K562 (cell line): ENCODE data around the gene PIP5K1B. TPM values are rescaled to one million over a fixed set of nuclear protein-coding genes. Genes with fewer than 3 reads are reported as not detected.

ENCODE experiments used
- ATAC-seq: fragments of 200-7000 bp; cut with Tn5 transposase; 3 replicates; pipeline ENCODE4 v1.9.1; 2020; ENCODE audit warnings: moderate library complexity
- BruUV-seq: library from RNA; stranded (reverse); fragments of 400-500 nt; replicated peaks from 2 replicates; lab custom pipeline; 2021; lab: Mats Ljungman, UMichigan
- CTCF ChIA-PET: fragments of 300-600 bp; formaldehyde crosslinking; extraction: SDS; loops from one replicate; lab custom pipeline; 2021; ENCODE audit warnings: low intra/inter-chr PET ratio; lab: Yijun Ruan, JAX
- POLR2A ChIA-PET: fragments of 300-600, 350-650 bp; sonication (Branson Sonifier 250); formaldehyde crosslinking; extraction: SDS; loops from one replicate; lab custom pipeline; 2021; ENCODE audit warnings: antibody characterized with exemption, inconsistent platforms; lab: Yijun Ruan, JAX
- DNase-seq, 4 experiments: peaks; one replicate each; pipeline versions ENCODE4 v3.0.0 to v3.0.0-alpha.2; 2011 to 2018; ENCODE audit warnings: low spot score in 3 of 4, mixed read lengths in 3 of 4; ENCODE audit errors: extremely low read depth in 1 of 4
- FAIRE-seq: peaks from 2 replicates; lab custom pipeline; 2011; peaks lifted over from hg19 to GRCh38; lab: Jason Lieb, UNC
- H2AFZ ChIP-seq: 2 replicates; pipeline ENCODE4 v1.6.0; 2011; ENCODE audit warnings: low read depth, low read length, control low read depth, inconsistent platforms
- H3K27ac ChIP-seq: fragments of 200-600 bp; 3 replicates; pipeline ENCODE4 v1.8.0; 2011; ENCODE audit warnings: low read depth, mild to moderate bottlenecking, control low read depth, inconsistent platforms, low read length, moderate library complexity, mixed read lengths; ENCODE audit errors: extremely low read depth
- H3K27me3 ChIP-seq, 2 experiments: fragments of 300-600 bp in 1 of 2; 2 replicates in 1 of 2; 3 replicates in 1 of 2; pipeline versions ENCODE4 v1.6.0 to v1.8.0; 2011; ENCODE audit warnings: inconsistent platforms in 2 of 2, low read length in 2 of 2, mild to moderate bottlenecking in 1 of 2, mixed read lengths in 1 of 2, moderate library complexity in 1 of 2; ENCODE audit not compliant: control insufficient read depth in 2 of 2, insufficient read depth in 2 of 2
- H3K36me3 ChIP-seq: fragments of 300-600 bp; 3 replicates; pipeline ENCODE4 v1.8.0; 2011; ENCODE audit warnings: mild to moderate bottlenecking, low read length, inconsistent platforms; ENCODE audit not compliant: control insufficient read depth, insufficient read depth
- H3K4me1 ChIP-seq, 2 experiments: fragments of 200-600 bp in 1 of 2; replicated peaks in 1 of 2; 2 replicates in 1 of 2; 3 replicates in 1 of 2; pipeline versions ENCODE4 v1.5.1 to v1.8.0; 2011; ENCODE audit warnings: inconsistent platforms in 2 of 2, low read length in 2 of 2, mild to moderate bottlenecking in 1 of 2, mixed read lengths in 1 of 2, moderate library complexity in 1 of 2; ENCODE audit not compliant: control insufficient read depth in 2 of 2, insufficient read depth in 2 of 2
- H3K4me2 ChIP-seq: 2 replicates; pipeline ENCODE4 v1.6.1; 2011; ENCODE audit warnings: low read length, control low read depth, inconsistent platforms, mixed read lengths; ENCODE audit not compliant: insufficient read depth
- H3K4me3 ChIP-seq: fragments of 200-600 bp; sonication (generic), shearing (Covaris generic); 2 replicates; pipeline ENCODE4 v1.5.1; 2016; ENCODE audit warnings: control low read depth, inconsistent platforms
- H3K79me2 ChIP-seq: fragments of 200-600 bp; 3 replicates; pipeline ENCODE4 v1.8.0; 2011; ENCODE audit warnings: low read length, inconsistent platforms; ENCODE audit not compliant: control insufficient read depth, insufficient read depth
- H3K9ac ChIP-seq, 2 experiments: 2 replicates each; pipeline versions ENCODE4 v1.6.0 to v1.6.1; 2011; ENCODE audit warnings: low read depth in 2 of 2, low read length in 2 of 2, control low read depth in 1 of 2, inconsistent platforms in 1 of 2, mild to moderate bottlenecking in 1 of 2, mixed read lengths in 1 of 2; ENCODE audit not compliant: insufficient read depth in 1 of 2
- H3K9me1 ChIP-seq: one replicate; pipeline ENCODE4 v1.6.0; 2011; ENCODE audit warnings: inconsistent platforms, mild to moderate bottlenecking, low read length, moderate library complexity; ENCODE audit not compliant: control insufficient read depth, insufficient read depth
- H3K9me3 ChIP-seq: replicated peaks from 2 replicates; pipeline ENCODE4 v1.5.1; 2011; ENCODE audit warnings: low read depth, low read length, inconsistent platforms; ENCODE audit not compliant: control insufficient read depth, insufficient read depth
- H4K20me1 ChIP-seq: replicated peaks from 2 replicates; pipeline ENCODE4 v1.6.1; 2011; ENCODE audit warnings: low read length, inconsistent platforms, mixed read lengths; ENCODE audit not compliant: control insufficient read depth, insufficient read depth
- CHAMP1 ChIP-seq: fragments of 450-650 bp; IDR thresholded peaks from 2 replicates; pipeline ENCODE4 v1.6.1; 2016; ENCODE audit warnings: mild to moderate bottlenecking
- CHD1 ChIP-seq: fragments of 200-600 bp; sonication (generic); IDR thresholded peaks from one replicate; pipeline ENCODE4 v1.6.1; 2012; ENCODE audit warnings: mild to moderate bottlenecking, moderate library complexity, low read length, inconsistent platforms
- CREBBP ChIP-seq: IDR thresholded peaks from one replicate; pipeline ENCODE4 v1.6.1; 2012; ENCODE audit warnings: low read depth, mild to moderate bottlenecking, control low read depth, inconsistent platforms, low read length
- ELF2 ChIP-seq: fragments of 250-450 bp; sonication (Bioruptor Pico); IDR thresholded peaks from 2 replicates; pipeline ENCODE4 v1.5.0; 2021; ENCODE audit warnings: mild to moderate bottlenecking
- FOS ChIP-seq: IDR thresholded peaks from 3 replicates; pipeline ENCODE4 v1.6.1; 2011; ENCODE audit not compliant: insufficient read length; ENCODE audit errors: extremely low read depth
- FOSL1 ChIP-seq: fragments of 200-800 bp; sonication (Bioruptor generic); conservative IDR thresholded peaks from 2 replicates; pipeline ENCODE4 v1.6.1; 2016; ENCODE audit warnings: missing genetic modification characterization, missing compliant biosample characterization
- HDAC3 ChIP-seq: fragments of 450-650 bp; IDR thresholded peaks from 2 replicates; pipeline ENCODE4 v1.6.1; 2018; ENCODE audit warnings: borderline replicate concordance, mild to moderate bottlenecking, moderate library complexity; ENCODE audit not compliant: partially characterized antibody
- NFIX ChIP-seq: fragments of 250-450 bp; sonication (Bioruptor Pico); IDR thresholded peaks from 2 replicates; pipeline ENCODE4 v1.4.0; 2020; ENCODE audit warnings: low read depth, mild to moderate bottlenecking, moderate library complexity
- POLR2A ChIP-seq: fragments of 450-650 bp; conservative IDR thresholded peaks from 2 replicates; pipeline ENCODE4 v1.6.1; 2016
- SMARCA5 ChIP-seq: fragments of 450-650 bp; IDR thresholded peaks from 2 replicates; pipeline ENCODE4 v1.6.1; 2016
- XRCC3 ChIP-seq: fragments of 450-650 bp; IDR thresholded peaks from 2 replicates; pipeline ENCODE4 v1.6.1; 2017; ENCODE audit warnings: mild to moderate bottlenecking, moderate library complexity
- ZBTB9 ChIP-seq: fragments of 450-650 bp; formaldehyde crosslinking; IDR thresholded peaks from 2 replicates; pipeline ENCODE4 v1.4.0; 2020; ENCODE audit warnings: mild to moderate bottlenecking, moderate library complexity
- ZFP1 ChIP-seq: fragments of 450-650 bp; formaldehyde crosslinking; IDR thresholded peaks from 2 replicates; pipeline ENCODE4 v1.4.0; 2020; ENCODE audit warnings: mild to moderate bottlenecking, mixed read lengths
- ZKSCAN3 ChIP-seq: fragments of 250-450 bp; sonication (Bioruptor Pico); IDR thresholded peaks from 2 replicates; pipeline ENCODE4 v1.4.0; 2020
- ZNF124 ChIP-seq: sonication (generic); formaldehyde crosslinking; IDR thresholded peaks from 2 replicates; pipeline ENCODE4 v1.8.1; 2022; ENCODE audit warnings: missing genetic modification reagents
- ZNF24 ChIP-seq: fragments of 450-650 bp; IDR thresholded peaks from 2 replicates; pipeline ENCODE4 v1.6.1; 2016
- ZNF395 ChIP-seq: fragments of 200-800 bp; sonication (Bioruptor generic); IDR thresholded peaks from 2 replicates; pipeline ENCODE4 v1.6.1; 2017; ENCODE audit warnings: missing genetic modification characterization, missing compliant biosample characterization
- ZNF449 ChIP-seq: fragments of 250-450 bp; sonication (Bioruptor Pico); IDR thresholded peaks from 2 replicates; pipeline ENCODE4 v1.8.0; 2022; ENCODE audit warnings: moderate library complexity, mild to moderate bottlenecking, inconsistent platforms
- WGBS: fragments of 100-300 bp; shearing (Covaris generic); methylation state at CpG from one replicate; pipeline ENCODE4 v1.1.6; 2016; ENCODE audit warnings: low coverage, mixed read lengths; ENCODE audit not compliant: insufficient coverage; ENCODE audit errors: missing lambda C conversion rate; 5-methylcytosine and 5-hydroxymethylcytosine counted together
- in situ Hi-C: fragments of 300-500 bp; cut with MboI; formaldehyde crosslinking; loops from 4 replicates; pipeline ENCODE4 v1.15.0; 2018; ENCODE audit warnings: inconsistent platforms, mixed read lengths
- intact Hi-C: fragments of 100-400 bp; cut with micrococcal nuclease; formaldehyde crosslinking; loops from 2 replicates; pipeline ENCODE4 v1.14.2; 2022
- polyA plus RNA-seq, 8 experiments: library from polyadenylated mRNA; depleted of rRNA in 4 of 8; stranded (reverse) in 5 of 8; unstranded in 3 of 8; fragments of >200 nt; fragmentation: Nextera tagmentation in 2 of 8; fragmentation: Illumina TruSeq in 1 of 8; extraction: Ambion mirVana in 2 of 8; extraction: Trizol in 1 of 8; gene quantifications; 2 replicates each; pipeline versions ENCODE4 v1.2.1 to v1.2.3, GENCODE V29; 2011 to 2014; ENCODE audit warnings: inconsistent platforms in 1 of 8, missing spikeins in 1 of 8
- total RNA-seq, 7 experiments: library from RNA; depleted of rRNA in 6 of 7; stranded (reverse); fragments of >200 nt in 6 of 7; fragmentation: Illumina TruSeq in 2 of 7; extraction: Trizol in 2 of 7; gene quantifications; 2 replicates each; pipeline versions ENCODE4 v1.2.1 to v1.2.3, GENCODE V29; 2011 to 2021; ENCODE audit warnings: low replicate concordance in 1 of 7

PIP5K1B gene
- total and polyA plus RNA-seq, 9 of the 15 experiments (the other 6 are each of a cell fraction or from before 2014, with no cell fraction given), result 3.1 to 12.9 (median 7.4) TPM

GRCh38 chr9:69047371-69047770 is 342.3 kb downstream of the PIP5K1B start (continued):
- TF ChIP-seq NFIX (CRISPR knock-in tag) (no peak), ZNF395 (CRISPR knock-in tag) (no peak), CHD1 (no peak), ZNF449 (CRISPR knock-in tag) (no peak), ELF2 (no peak)

- FAIRE-seq, result no peak
- no peaks in the 10 kb centered on the region for H3K9me3 ChIP-seq
- in situ Hi-C loops, result loop anchor here (25.0 kb wide), 1 partner anchor 888 kb away; no protein-coding TSS in a partner anchor
- H3K9me1 ChIP-seq, result no peaks in the 10 kb centered on the region
- no TSS peak for BruUV-seq
- intact Hi-C loops, result no loop called here
- peaks cover 17% of the 10 kb centered on the region for H3K79me2 ChIP-seq
- ATAC-seq, result no peak
- H3K27me3 ChIP-seq, result no peaks in the 10 kb centered on the region
- H3K27ac ChIP-seq, result no peak overlapping the region
- CTCF ChIA-PET, result no interaction called here
- peaks cover 46% of the 10 kb centered on the region; the same call in 2 of the 3 replicates for H3K36me3 ChIP-seq
- POLR2A ChIA-PET, result interaction anchor here (0.9 to 1.2 kb wide), 4 partner anchors 14 to 192 kb away, joined by 3 to 4 read pairs (median 3); partner anchors contain the start of gene FXN
- H2AFZ ChIP-seq, result no peak overlapping the region
- H3K9ac ChIP-seq, result no peak overlapping the region
- WGBS, result no CpG with 5 or more reads among the region's 6 CpGs
- H3K4me1 ChIP-seq, result peaks cover 5 to 8% of the 10 kb centered on the region in 2 experiments; a peak in 2 of 5 replicates
- H4K20me1 ChIP-seq, result no peaks in the 10 kb centered on the region
- DNase-seq, result no peak
- no peak overlapping the region for H3K4me2 ChIP-seq
- H3K4me3 ChIP-seq, result no peak overlapping the region
- TF ChIP-seq FOSL1 (tag) (no peak), XRCC3 (no peak), POLR2A (no peak), ZKSCAN3 (CRISPR knock-in tag) (no peak), SMARCA5 (no peak), ZNF24 (no peak), FOS (no peak), ZNF124 (CRISPR knock-in tag) (no peak), CREBBP (no peak), ZFP1 (CRISPR knock-in tag) (no peak), HDAC3 (no peak), ZBTB9 (no peak), CHAMP1 (no peak)
These were observed 344.1 kb downstream of the PIP5K1B start for GRCh38 chr9:69049094-69049493.
